ENCODE measurements around the gene KIRREL3.

The KIRREL3 gene

DNA sequence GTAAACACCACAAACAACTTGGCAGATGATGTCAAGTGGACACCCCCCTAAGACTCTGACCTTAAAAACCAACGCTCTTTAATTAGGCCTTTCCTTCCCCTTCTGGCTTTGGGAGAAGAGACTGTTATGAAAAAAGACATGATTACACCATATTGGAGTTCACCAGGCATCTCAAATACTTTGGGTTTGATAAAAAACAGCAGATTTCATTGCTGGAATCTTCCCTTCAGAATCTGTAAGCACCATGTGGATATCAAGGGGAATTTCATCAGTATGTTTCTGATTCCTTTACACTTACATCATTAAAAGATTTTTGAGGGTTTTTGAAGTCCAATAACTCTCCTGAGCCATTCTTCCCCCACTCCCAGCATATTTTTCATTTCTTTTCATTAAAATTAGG lies 85.6 kb downstream of the KIRREL3 start:
- TF ChIP-seq CTCF (IDR thresholded peaks at IDR 0.05; ENCODE audit: insufficient read depth, low read length, poor library complexity, severe bottlenecking) (no peak), EZH2phosphoT487 (conservative IDR thresholded peaks at IDR 0.05; ENCODE audit: low read length) (no peak)
- Histone ChIP-seq H4K20me1 (ENCODE audit: low read depth, low read length) (no peaks in the 10 kb centered on the region), H3K4me3 (ENCODE audit: insufficient read depth, low read length, poor library complexity, severe bottlenecking) (no peak overlapping the region), H3K27me3 (ENCODE audit: low read length) (no peaks in the 10 kb centered on the region), H3F3A (ENCODE audit: insufficient read depth) (no peaks in the 10 kb centered on the region), H3K9me2 (replicated peaks; ENCODE audit: insufficient read depth, low read length) (no peaks in the 10 kb centered on the region), H3K79me2 (ENCODE audit: insufficient read depth, low read length) (no peaks in the 10 kb centered on the region), H3K9me3 (ENCODE audit: insufficient read depth, low read length) (no peaks in the 10 kb centered on the region), H3K4me2 (ENCODE audit: low read depth, low read length, poor library complexity, severe bottlenecking) (no peak overlapping the region), H3K36me3 (ENCODE audit: low read length) (no peaks in the 10 kb centered on the region), H2AFZ (ENCODE audit: low read depth, low read length, severe bottlenecking) (no peak overlapping the region), H3K27ac (ENCODE audit: low read depth, low read length) (no peak overlapping the region), H3K9ac (ENCODE audit: low read length) (no peak overlapping the region)

DNA sequence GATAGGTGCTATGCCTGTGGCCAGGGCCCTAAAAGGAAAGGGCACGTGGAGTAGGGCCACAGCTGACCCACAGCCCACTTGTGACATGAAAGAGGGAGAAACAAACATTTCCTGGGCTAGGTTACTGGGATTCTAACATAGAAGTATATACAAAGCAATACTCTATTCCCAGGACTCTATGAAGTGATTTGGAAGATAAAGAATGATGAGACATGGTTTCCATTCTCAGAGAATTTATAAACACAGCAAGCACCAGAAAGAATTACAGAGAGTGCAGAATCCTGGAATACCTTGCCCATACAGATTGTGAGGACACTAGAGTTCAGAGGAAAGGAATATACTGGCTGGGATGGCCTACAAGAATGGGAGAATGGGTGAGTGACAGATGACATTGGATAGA lies 86.4 kb downstream of the KIRREL3 start:
- TF ChIP-seq CTCF (IDR thresholded peaks at IDR 0.05; ENCODE audit: insufficient read depth, low read length, poor library complexity, severe bottlenecking) (no peak), EZH2phosphoT487 (conservative IDR thresholded peaks at IDR 0.05; ENCODE audit: low read length) (no peak)
- Histone ChIP-seq H4K20me1 (ENCODE audit: low read depth, low read length) (no peaks in the 10 kb centered on the region), H3K4me3 (ENCODE audit: insufficient read depth, low read length, poor library complexity, severe bottlenecking) (no peak overlapping the region), H3K9me3 (ENCODE audit: insufficient read depth, low read length) (no peaks in the 10 kb centered on the region), H3K79me2 (ENCODE audit: insufficient read depth, low read length) (no peaks in the 10 kb centered on the region), H3F3A (ENCODE audit: insufficient read depth) (no peaks in the 10 kb centered on the region), H3K36me3 (ENCODE audit: low read length) (no peaks in the 10 kb centered on the region), H2AFZ (ENCODE audit: low read depth, low read length, severe bottlenecking) (no peak overlapping the region), H3K4me2 (ENCODE audit: low read depth, low read length, poor library complexity, severe bottlenecking) (no peak overlapping the region), H3K27ac (ENCODE audit: low read depth, low read length) (no peak overlapping the region), H3K9me2 (replicated peaks; ENCODE audit: insufficient read depth, low read length) (no peaks in the 10 kb centered on the region), H3K27me3 (ENCODE audit: low read length) (no peaks in the 10 kb centered on the region), H3K9ac (ENCODE audit: low read length) (no peak overlapping the region)

DNA sequence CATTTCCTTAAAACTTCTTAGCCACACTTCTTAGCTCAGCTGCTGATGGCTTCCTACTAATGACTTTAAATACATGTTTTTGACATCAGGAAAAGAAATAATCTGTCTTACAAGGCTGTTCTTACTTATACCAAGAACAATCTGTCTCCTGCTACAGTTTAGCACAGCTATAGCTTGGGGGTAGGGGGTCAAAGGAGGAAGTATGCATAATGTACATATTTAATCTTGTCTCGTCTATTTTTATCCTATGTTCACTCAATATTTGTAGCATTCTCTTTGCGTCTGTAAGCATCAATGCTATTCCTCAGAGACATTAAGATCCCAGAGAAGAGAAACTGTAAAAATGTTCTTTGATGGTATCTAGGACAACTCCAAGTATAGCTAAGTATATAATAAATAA lies 96.0 kb downstream of the KIRREL3 start:
- Histone ChIP-seq H3K4me2 (ENCODE audit: low read depth, low read length, poor library complexity, severe bottlenecking) (no peak overlapping the region), H2AFZ (ENCODE audit: low read depth, low read length, severe bottlenecking) (no peak overlapping the region), H3K9me2 (replicated peaks; ENCODE audit: insufficient read depth, low read length) (no peaks in the 10 kb centered on the region), H3K27ac (ENCODE audit: low read depth, low read length) (no peak overlapping the region), H3F3A (ENCODE audit: insufficient read depth) (no peaks in the 10 kb centered on the region), H3K9ac (ENCODE audit: low read length) (no peak overlapping the region), H3K79me2 (ENCODE audit: insufficient read depth, low read length) (no peaks in the 10 kb centered on the region), H3K4me3 (ENCODE audit: insufficient read depth, low read length, poor library complexity, severe bottlenecking) (no peak overlapping the region), H3K9me3 (ENCODE audit: insufficient read depth, low read length) (no peaks in the 10 kb centered on the region), H3K27me3 (ENCODE audit: low read length) (no peaks in the 10 kb centered on the region), H3K36me3 (ENCODE audit: low read length) (no peaks in the 10 kb centered on the region), H4K20me1 (ENCODE audit: low read depth, low read length) (no peaks in the 10 kb centered on the region)
- TF ChIP-seq CTCF (IDR thresholded peaks at IDR 0.05; ENCODE audit: insufficient read depth, low read length, poor library complexity, severe bottlenecking) (no peak), EZH2phosphoT487 (conservative IDR thresholded peaks at IDR 0.05; ENCODE audit: low read length) (no peak)

GRCh38 chr11:126901783-126902182 lies 98.8 kb downstream of the KIRREL3 start:
- H3K9me2 ChIP-seq (replicated peaks; ENCODE audit: insufficient read depth, low read length): no peaks in the 10 kb centered on the region
- TF ChIP-seq CTCF (IDR thresholded peaks at IDR 0.05; ENCODE audit: insufficient read depth, low read length, poor library complexity, severe bottlenecking): no peak
- no peak for TF ChIP-seq EZH2phosphoT487 (conservative IDR thresholded peaks at IDR 0.05; ENCODE audit: low read length)
- no peak overlapping the region for H3K27ac ChIP-seq (ENCODE audit: low read depth, low read length)
- H3K36me3 ChIP-seq (ENCODE audit: low read length): no peaks in the 10 kb centered on the region
- H4K20me1 ChIP-seq (ENCODE audit: low read depth, low read length): no peaks in the 10 kb centered on the region
- H2AFZ ChIP-seq (ENCODE audit: low read depth, low read length, severe bottlenecking): no peak overlapping the region
- no peak overlapping the region for H3K4me2 ChIP-seq (ENCODE audit: low read depth, low read length, poor library complexity, severe bottlenecking)
- no peak overlapping the region for H3K4me3 ChIP-seq (ENCODE audit: insufficient read depth, low read length, poor library complexity, severe bottlenecking)
- H3K79me2 ChIP-seq (ENCODE audit: insufficient read depth, low read length): no peaks in the 10 kb centered on the region
- H3K9ac ChIP-seq (ENCODE audit: low read length): no peak overlapping the region
- no peaks in the 10 kb centered on the region for H3F3A ChIP-seq (ENCODE audit: insufficient read depth)
- no peaks in the 10 kb centered on the region for H3K27me3 ChIP-seq (ENCODE audit: low read length)
- no peaks in the 10 kb centered on the region for H3K9me3 ChIP-seq (ENCODE audit: insufficient read depth, low read length)

Measured in SU-DHL-6 (cell line).